ENCODE results near the gene SERPINB1.
"Not testable (repeated sequence)": the region's sequence is repeated elsewhere in the genome, so short reads cannot be mapped to it uniquely, and the experiment has no call there.

The SERPINB1 gene

GRCh38 chr6:2865694-2866151 lies 24.1 kb upstream of the SERPINB1 start:
- no peak for DNase-seq

- no peak for DNase-seq
These were observed 23.6 kb upstream of the SERPINB1 start for GRCh38 chr6:2865270-2865669.

GRCh38 chr6:2863901-2864300 lies 22.2 kb upstream of the SERPINB1 start:
- no peak for DNase-seq

GRCh38 chr6:2862712-2863181 lies 21.1 kb upstream of the SERPINB1 start:
- DNase-seq, result no peak

- DNase-seq, result no peak
These were observed 20.1 kb upstream of the SERPINB1 start for GRCh38 chr6:2861822-2862164.

GRCh38 chr6:2861060-2861821 lies 19.6 kb upstream of the SERPINB1 start:
- DNase-seq, result no peak

- DNase-seq, result not testable (repeated sequence)
These were observed 19.0 kb upstream of the SERPINB1 start for GRCh38 chr6:2860706-2861059.

DNA sequence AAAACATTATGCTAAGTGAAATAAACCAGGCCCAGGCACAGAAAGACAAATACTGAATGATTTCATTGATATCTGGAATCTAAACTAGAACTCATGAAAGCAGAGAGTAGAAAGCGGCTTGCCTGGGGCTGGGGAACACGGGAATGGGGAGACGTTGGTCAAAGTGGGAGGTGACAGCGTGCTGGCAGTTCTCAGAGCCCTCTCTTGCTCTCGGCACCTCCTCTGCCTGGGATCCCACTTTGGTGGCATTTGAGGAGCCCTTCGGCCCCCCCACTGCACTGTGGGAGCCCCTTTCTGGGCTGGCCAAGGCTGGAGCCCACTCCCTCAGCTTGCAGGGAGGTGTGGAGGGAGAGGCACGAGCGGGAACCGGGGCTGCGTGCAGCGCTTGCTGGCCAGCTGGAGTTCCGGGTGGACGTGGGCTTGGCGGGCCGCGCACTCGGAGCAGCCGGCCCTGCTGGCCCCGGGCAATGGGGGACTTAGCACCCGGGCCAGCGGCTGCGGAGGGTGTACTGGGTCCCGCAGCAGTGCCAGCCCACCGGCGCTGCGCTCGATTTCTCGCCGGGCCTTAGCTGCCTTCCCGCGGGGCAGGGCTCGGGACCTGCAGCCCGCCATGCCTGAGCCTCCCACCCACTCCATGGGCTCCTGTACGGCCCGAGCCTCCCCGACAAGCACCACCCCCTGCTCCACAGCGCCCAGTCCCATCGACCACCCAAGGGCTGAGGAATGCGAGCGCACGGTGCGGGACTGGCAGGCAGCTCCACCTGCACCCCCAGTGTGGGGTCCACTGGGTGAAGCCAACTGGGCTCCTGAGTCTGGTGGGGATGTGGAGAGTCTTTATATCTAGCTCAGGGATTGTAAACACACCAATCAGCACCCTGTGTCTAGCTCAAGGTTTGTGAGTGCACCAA lies 18.4 kb upstream of the SERPINB1 start:
- not testable (repeated sequence) for DNase-seq

GRCh38 chr6:2859185-2859700 lies 17.6 kb upstream of the SERPINB1 start:
- no peak for DNase-seq

DNA sequence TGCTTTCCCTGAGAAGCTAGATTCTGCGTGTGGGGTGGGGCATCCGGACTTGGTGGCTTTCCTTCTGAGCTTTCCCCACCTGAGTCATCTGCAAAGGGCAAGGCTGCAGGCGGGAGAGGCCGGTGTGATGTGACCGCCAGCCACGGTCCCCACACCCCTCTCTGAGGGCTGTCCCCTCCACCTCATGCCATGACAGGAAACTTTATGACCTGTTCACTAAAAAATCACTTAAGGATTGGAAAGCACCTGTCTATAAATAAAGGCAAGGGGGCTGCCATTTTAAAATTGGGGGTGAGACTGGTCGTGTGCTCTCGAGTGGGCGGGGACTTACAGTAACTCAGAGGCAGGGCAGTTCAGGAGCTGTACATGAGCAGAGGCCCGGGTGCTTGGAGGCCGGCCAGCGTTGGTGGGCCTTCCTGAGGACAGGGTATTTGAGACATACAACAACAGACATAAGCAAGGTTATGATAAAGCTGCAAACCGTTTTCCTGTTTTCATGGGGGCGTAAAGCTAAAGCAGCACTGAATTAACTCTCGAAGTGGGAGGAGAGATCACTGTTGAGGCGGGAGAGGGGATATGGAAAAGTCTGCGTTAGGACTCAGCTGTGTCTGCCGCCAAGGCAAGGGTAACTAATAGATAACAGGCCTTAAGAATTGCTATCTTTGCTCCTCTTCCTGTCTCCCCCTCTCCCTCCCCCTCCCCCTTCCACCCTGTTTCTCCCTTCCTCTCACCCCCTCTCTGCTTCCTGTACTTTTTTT lies 16.1 kb upstream of the SERPINB1 start:
- DNase-seq, result no peak

GRCh38 chr6:2857185-2857579 lies 15.5 kb upstream of the SERPINB1 start:
- no peak for DNase-seq

- no peak for DNase-seq
These were observed 13.4 kb upstream of the SERPINB1 start for GRCh38 chr6:2855061-2855519.

- no peak for DNase-seq
These were observed 12.8 kb upstream of the SERPINB1 start for GRCh38 chr6:2854396-2854982.

DNA sequence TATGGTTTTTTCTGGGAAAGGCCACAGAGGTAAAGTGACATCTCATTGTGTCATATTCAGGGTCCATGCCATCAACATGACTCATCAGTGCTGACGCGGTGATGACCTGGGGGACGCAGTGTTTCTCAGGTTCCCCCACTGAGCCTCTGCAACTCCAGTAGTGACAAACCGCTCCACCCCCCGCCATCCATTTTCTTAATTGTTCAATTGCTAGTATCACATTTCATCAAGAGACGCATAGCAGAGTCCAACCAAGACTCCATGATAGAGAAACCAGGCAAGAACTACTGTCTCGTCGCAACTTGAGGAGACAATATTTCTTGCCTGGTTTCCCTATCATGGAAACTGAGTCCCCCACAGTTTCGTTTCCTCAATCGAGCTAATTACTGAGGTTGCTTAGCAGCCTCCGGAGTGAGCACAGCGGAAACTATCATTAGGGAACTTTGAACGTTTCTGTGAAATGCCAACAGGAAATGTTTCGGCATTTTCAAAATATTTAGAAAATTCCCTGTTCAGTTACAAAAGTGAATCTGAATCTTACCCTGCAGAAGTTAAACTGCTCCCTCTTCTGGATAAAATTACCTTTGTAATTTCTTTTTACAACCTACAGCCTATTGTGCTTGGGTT lies 12.2 kb upstream of the SERPINB1 start:
- peak; percentile 64 for DNase-seq

GRCh38 chr6:2853378-2853768 lies 11.7 kb upstream of the SERPINB1 start:
- DNase-seq, result not testable (repeated sequence)

DNA sequence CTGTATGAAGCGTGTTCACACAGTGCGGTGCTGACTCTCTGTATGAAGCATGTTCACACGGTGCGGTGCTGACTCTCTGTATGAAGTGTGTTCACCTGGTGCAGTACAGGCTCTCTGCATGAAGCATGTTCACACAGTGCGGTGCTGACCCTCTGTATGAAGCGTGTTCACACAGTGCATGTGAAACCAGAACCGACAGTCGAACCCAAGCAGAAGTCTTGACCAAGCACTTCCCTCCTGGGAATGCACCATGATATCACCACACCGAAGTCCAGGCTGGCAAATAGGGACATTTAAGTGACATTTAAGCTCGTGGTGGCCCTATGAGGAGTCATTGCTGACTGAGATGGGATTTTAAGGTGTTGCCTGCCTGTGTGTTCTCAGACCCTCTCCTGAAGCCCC lies 11.3 kb upstream of the SERPINB1 start:
- DNase-seq, result no peak

- DNase-seq, result no peak
These were observed 10.8 kb upstream of the SERPINB1 start for GRCh38 chr6:2852514-2852855.

- DNase-seq, result no peak
These were observed 10.3 kb upstream of the SERPINB1 start for GRCh38 chr6:2851727-2852513.

GRCh38 chr6:2850538-2851113 lies 9.0 kb upstream of the SERPINB1 start:
- DNase-seq, result no peak

- peak; percentile 16 for DNase-seq
These were observed 7.2 kb upstream of the SERPINB1 start for GRCh38 chr6:2848851-2849250.

DNA sequence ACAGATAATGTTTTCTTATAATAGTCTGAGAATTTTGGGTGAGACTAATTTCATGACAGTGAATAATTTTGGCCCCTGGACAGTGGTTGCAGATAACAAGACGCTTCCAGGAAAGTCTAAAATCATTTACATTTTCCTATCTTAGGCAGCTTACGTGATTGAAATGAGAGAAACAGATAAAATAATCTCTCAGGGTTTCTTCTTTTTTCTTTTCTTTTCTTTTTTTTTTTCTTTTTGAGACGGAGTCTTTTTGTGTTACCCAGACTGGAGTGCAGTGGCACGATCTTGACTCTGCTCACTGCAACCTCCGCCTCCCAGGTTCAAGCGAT lies 4.2 kb upstream of the SERPINB1 start:
- DNase-seq, result no peak
